Endothelial cell of umbilical vein (primary cell): ENCODE measurements around the gene SCO2. TPM values are rescaled to one million over a fixed set of nuclear protein-coding genes. Genes with fewer than 3 reads are reported as not detected.

Experiments used
- BruUV-seq: library from RNA; stranded (reverse); fragments of 400-500 nt; replicated peaks from 2 replicates; lab custom pipeline; 2021; lab: Mats Ljungman, UMichigan
- CTCF ChIA-PET: fragments of 300-600, 350-600 bp; sonication (Branson Sonifier 250); formaldehyde crosslinking; loops from one replicate; lab custom pipeline; 2021; ENCODE audit warnings: antibody characterized with exemption, inconsistent platforms; lab: Charles Lee
- POLR2A ChIA-PET: fragments of 300-600, 350-600 bp; sonication (Branson Sonifier 250); formaldehyde crosslinking; loops from one replicate; lab custom pipeline; 2021; ENCODE audit warnings: antibody characterized with exemption, inconsistent platforms; lab: Charles Lee
- DNase-seq: peaks from one replicate; pipeline ENCODE4 v3.0.0-alpha.2; 2011; ENCODE audit warnings: low read depth, low spot score
- FAIRE-seq: peaks from 2 replicates; lab custom pipeline; 2011; peaks lifted over from hg19 to GRCh38; lab: Jason Lieb, UNC
- H2AFZ ChIP-seq: 2 replicates; pipeline ENCODE4 v1.6.0; 2012; ENCODE audit warnings: low read depth, low read length, control low read depth, inconsistent platforms
- H3K27ac ChIP-seq: 2 replicates; pipeline ENCODE4 v1.5.1; 2011; ENCODE audit warnings: low read depth, mild to moderate bottlenecking, control low read depth, low read length, moderate library complexity; ENCODE audit not compliant: insufficient read depth
- H3K27me3 ChIP-seq, 2 experiments: 2 replicates each; pipeline versions ENCODE4 v1.6.0 to v1.6.1; 2011; ENCODE audit warnings: low read length in 2 of 2, mixed read lengths in 1 of 2; ENCODE audit not compliant: control insufficient read depth in 2 of 2, insufficient read depth in 2 of 2
- H3K36me3 ChIP-seq, 2 experiments: 2 replicates in 1 of 2; 3 replicates in 1 of 2; pipeline ENCODE4 v1.5.1; 2011; ENCODE audit warnings: low read length in 2 of 2, mild to moderate bottlenecking in 1 of 2, moderate library complexity in 1 of 2; ENCODE audit not compliant: control insufficient read depth in 2 of 2, insufficient read depth in 2 of 2; ENCODE audit errors: extremely low read depth in 1 of 2
- H3K4me1 ChIP-seq: 3 replicates; pipeline ENCODE4 v1.5.1; 2011; ENCODE audit warnings: mild to moderate bottlenecking, low read length; ENCODE audit not compliant: control insufficient read depth, insufficient read depth; ENCODE audit errors: extremely low read depth
- H3K4me2 ChIP-seq: 2 replicates; pipeline ENCODE4 v1.6.1; 2011; ENCODE audit warnings: low read length, control low read depth, mixed read lengths; ENCODE audit not compliant: insufficient read depth
- H3K4me3 ChIP-seq, 3 experiments: fragments of 200-600 bp in 1 of 3; sonication (generic), shearing (Covaris generic) in 1 of 3; replicated peaks in 1 of 3; 2 replicates each; pipeline ENCODE4 v1.5.1; 2011 to 2016; ENCODE audit warnings: control low read depth in 3 of 3, low read length in 3 of 3, mild to moderate bottlenecking in 2 of 3, inconsistent platforms in 1 of 3, low read depth in 1 of 3, moderate library complexity in 1 of 3; ENCODE audit not compliant: insufficient read depth in 1 of 3
- H3K79me2 ChIP-seq: 2 replicates; pipeline ENCODE4 v1.6.0; 2012; ENCODE audit warnings: low read length, inconsistent platforms; ENCODE audit not compliant: control insufficient read depth, insufficient read depth
- H3K9ac ChIP-seq: replicated peaks from 2 replicates; pipeline ENCODE3; 2011; ENCODE audit warnings: low read length, control low read depth; ENCODE audit not compliant: insufficient read depth; ENCODE audit errors: extremely low read depth
- H3K9me1 ChIP-seq: replicated peaks from 3 replicates; pipeline ENCODE4 v1.6.0; 2011; ENCODE audit warnings: mild to moderate bottlenecking, low read length; ENCODE audit not compliant: control insufficient read depth, insufficient read depth; ENCODE audit errors: extremely low read depth
- H3K9me3 ChIP-seq: replicated peaks from 2 replicates; pipeline ENCODE4 v1.5.1; 2012; ENCODE audit warnings: low read length, inconsistent platforms; ENCODE audit not compliant: control insufficient read depth, insufficient read depth
- H4K20me1 ChIP-seq: replicated peaks from 2 replicates; pipeline ENCODE3; 2011; ENCODE audit warnings: mild to moderate bottlenecking, low read length; ENCODE audit not compliant: control insufficient read depth, insufficient read depth; ENCODE audit errors: extremely low read depth
- EZH2 ChIP-seq: IDR thresholded peaks from 2 replicates; pipeline ENCODE4 v1.6.1; 2012; ENCODE audit warnings: borderline replicate concordance, low read depth, mild to moderate bottlenecking, moderate library complexity, low read length, inconsistent platforms; ENCODE audit not compliant: severe bottlenecking
- FOS ChIP-seq: IDR thresholded peaks from 2 replicates; pipeline ENCODE4 v1.6.1; 2011; ENCODE audit warnings: mild to moderate bottlenecking, low read length, moderate library complexity, borderline replicate concordance; ENCODE audit not compliant: insufficient read depth
- GATA2 ChIP-seq: IDR thresholded peaks from 2 replicates; pipeline ENCODE4 v1.7.0; 2011; ENCODE audit warnings: low read depth, mild to moderate bottlenecking, moderate library complexity, mixed read lengths, low read length; ENCODE audit not compliant: insufficient read length, insufficient read depth
- JUN ChIP-seq: IDR thresholded peaks from 2 replicates; pipeline ENCODE4 v1.6.1; 2011; ENCODE audit warnings: borderline replicate concordance, low read depth; ENCODE audit not compliant: insufficient read length, insufficient read depth
- MYC ChIP-seq: IDR thresholded peaks from one replicate; pipeline ENCODE4 v1.6.1; 2011; ENCODE audit warnings: mild to moderate bottlenecking, low read depth, low read length
- POLR2A ChIP-seq: IDR thresholded peaks from 2 replicates; pipeline ENCODE4 v1.6.1; 2012; ENCODE audit warnings: low read depth, mild to moderate bottlenecking, control low read depth, low read length
- POLR2AphosphoS5 ChIP-seq: IDR thresholded peaks from 2 replicates; pipeline ENCODE4 v1.6.1; 2012; ENCODE audit warnings: low read depth, mild to moderate bottlenecking, control low read depth, low read length, moderate library complexity; ENCODE audit not compliant: insufficient read depth
- dilution Hi-C: fragments of 300-500 bp; cut with MboI; formaldehyde crosslinking; loops from one replicate; pipeline ENCODE4 v1.15.0; 2019; ENCODE audit warnings: low sequenced_read_pairs; ENCODE audit not compliant: extremely low pct_ligation_motif_present
- intact Hi-C: fragments of 100-400 bp; cut with micrococcal nuclease; formaldehyde crosslinking; loops from one replicate; pipeline ENCODE4 v1.10.0; 2022
- polyA plus RNA-seq, 4 experiments: library from polyadenylated mRNA; depleted of rRNA in 3 of 4; stranded (reverse) in 3 of 4; unstranded in 1 of 4; fragments of >200 nt; gene quantifications; 2 replicates each; pipeline versions ENCODE4 v1.2.1 to v1.2.3, GENCODE V29; 2011 to 2012; ENCODE audit warnings: missing spikeins in 1 of 4
- total RNA-seq: library from RNA; stranded (reverse); gene quantifications from 2 replicates; pipeline ENCODE4 v1.2.3, GENCODE V29; 2021
- TF ChIP-seq, protein P1 (sequence below), 2 donors: IDR thresholded peaks; 1 replicate in 1 of 2; 2 replicates in 1 of 2; pipeline ENCODE4 v1.5.1; 2011; ENCODE audit warnings: low read length in 2 of 2, mild to moderate bottlenecking in 2 of 2, moderate library complexity in 2 of 2, control low read depth in 1 of 2, inconsistent platforms in 1 of 2, low read depth in 1 of 2; ENCODE audit not compliant: insufficient read depth in 1 of 2; ENCODE audit errors: extremely low read depth in 1 of 2
- TF ChIP-seq, protein P2 (sequence below): IDR thresholded peaks from 2 replicates; pipeline ENCODE4 v1.6.1; 2011; ENCODE audit not compliant: insufficient read depth, insufficient read length

The SCO2 gene
- total and polyA plus RNA-seq, 2 donors (not counting 3 experiments of a cell fraction or from before 2014, with no cell fraction given) = 3.5 to 3.7 TPM

DNA sequence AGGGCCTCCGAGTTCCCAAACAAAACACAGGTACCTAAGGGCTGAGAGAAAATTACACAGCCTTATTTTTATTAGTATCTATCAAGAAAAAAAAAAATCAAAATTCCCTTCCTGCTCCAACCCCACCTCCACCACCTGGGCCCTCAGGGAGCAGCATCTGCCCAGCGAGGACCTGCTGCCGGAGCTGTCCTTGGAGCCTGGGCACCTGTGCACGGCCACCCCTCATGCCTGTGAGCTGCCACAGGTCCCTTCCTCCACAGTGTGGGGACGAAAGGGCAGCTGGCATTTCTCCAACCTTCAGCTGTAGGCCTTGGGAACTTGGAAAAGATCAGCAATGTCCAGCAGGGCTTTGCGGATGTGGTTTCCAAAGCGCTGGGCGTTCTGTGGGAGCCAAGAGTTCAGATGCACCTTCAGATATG, 43.7 kb upstream of the SCO2 start:
- H3K4me2 ChIP-seq = no peak overlapping the region
- intact Hi-C loops = no loop called here
- POLR2A ChIA-PET = no interaction called here
- dilution Hi-C loops = no loop called here
- no peak overlapping the region for H3K4me3 ChIP-seq
- no peaks in the 10 kb centered on the region for H3K79me2 ChIP-seq
- no peaks in the 10 kb centered on the region for H3K36me3 ChIP-seq
- H3K27me3 ChIP-seq = peaks cover 0 to 5% of the 10 kb centered on the region in 2 experiments
- no peaks in the 10 kb centered on the region for H3K4me1 ChIP-seq
- TF ChIP-seq, protein P1, sequence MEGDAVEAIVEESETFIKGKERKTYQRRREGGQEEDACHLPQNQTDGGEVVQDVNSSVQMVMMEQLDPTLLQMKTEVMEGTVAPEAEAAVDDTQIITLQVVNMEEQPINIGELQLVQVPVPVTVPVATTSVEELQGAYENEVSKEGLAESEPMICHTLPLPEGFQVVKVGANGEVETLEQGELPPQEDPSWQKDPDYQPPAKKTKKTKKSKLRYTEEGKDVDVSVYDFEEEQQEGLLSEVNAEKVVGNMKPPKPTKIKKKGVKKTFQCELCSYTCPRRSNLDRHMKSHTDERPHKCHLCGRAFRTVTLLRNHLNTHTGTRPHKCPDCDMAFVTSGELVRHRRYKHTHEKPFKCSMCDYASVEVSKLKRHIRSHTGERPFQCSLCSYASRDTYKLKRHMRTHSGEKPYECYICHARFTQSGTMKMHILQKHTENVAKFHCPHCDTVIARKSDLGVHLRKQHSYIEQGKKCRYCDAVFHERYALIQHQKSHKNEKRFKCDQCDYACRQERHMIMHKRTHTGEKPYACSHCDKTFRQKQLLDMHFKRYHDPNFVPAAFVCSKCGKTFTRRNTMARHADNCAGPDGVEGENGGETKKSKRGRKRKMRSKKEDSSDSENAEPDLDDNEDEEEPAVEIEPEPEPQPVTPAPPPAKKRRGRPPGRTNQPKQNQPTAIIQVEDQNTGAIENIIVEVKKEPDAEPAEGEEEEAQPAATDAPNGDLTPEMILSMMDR (IDR thresholded peaks at IDR 0.05; ENCODE audit: extremely low read depth in 1 of 2, insufficient read depth in 1 of 2, low read depth in 1 of 2, low read length in 2 of 2) = no peak
- TF ChIP-seq FOS (no peak), POLR2AphosphoS5 (no peak), MYC (no peak), EZH2 (no peak), JUN (no peak), GATA2 (no peak), POLR2A (no peak)
- TF ChIP-seq, protein P2, sequence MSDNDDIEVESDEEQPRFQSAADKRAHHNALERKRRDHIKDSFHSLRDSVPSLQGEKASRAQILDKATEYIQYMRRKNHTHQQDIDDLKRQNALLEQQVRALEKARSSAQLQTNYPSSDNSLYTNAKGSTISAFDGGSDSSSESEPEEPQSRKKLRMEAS = no peak
- FAIRE-seq (no peak), DNase-seq (no peak)
- no peak overlapping the region for H2AFZ ChIP-seq
- no peaks in the 10 kb centered on the region for H4K20me1 ChIP-seq
- no peaks in the 10 kb centered on the region for H3K9me3 ChIP-seq
- CTCF ChIA-PET = interaction anchor here (0.9 to 1.8 kb wide), 2 partner anchors 9 to 52 kb away, joined by 4 to 5 read pairs; no protein-coding TSS in a partner anchor
- no peak overlapping the region for H3K9ac ChIP-seq
- no peaks in the 10 kb centered on the region for H3K9me1 ChIP-seq
- BruUV-seq = no TSS peak
- no peak overlapping the region for H3K27ac ChIP-seq
